Skeletal muscle tissue (tissue), 1 donor: ENCODE results near the gene VPS37B. TPM values are rescaled to one million over a fixed set of nuclear protein-coding genes. Genes with fewer than 3 reads are reported as not detected.

Experiments used
- total RNA-seq: library from RNA; depleted of rRNA; stranded (reverse); fragments of >200 nt; gene quantifications from one replicate; pipeline ENCODE4 v1.2.3, GENCODE V29; 2014

The VPS37B gene
- total RNA-seq, 1 donor from 2014 or later = 11.5 TPM

Other genes with a start within 250 kb of the VPS37B start
- 1.6 TPM for gene HCAR2, start 192.8 kb downstream of the VPS37B start, total RNA-seq
- gene HCAR3, start 179.3 kb downstream of the VPS37B start, total RNA-seq = not detected
- 0.52 TPM for gene HCAR1, start 165.3 kb downstream of the VPS37B start, total RNA-seq
- gene DENR, start 143.3 kb downstream of the VPS37B start, total RNA-seq = 25.1 TPM
- gene CCDC62, start 121.6 kb downstream of the VPS37B start, total RNA-seq = 2.6 TPM
- 6.3 TPM for gene HIP1R, start 60.7 kb downstream of the VPS37B start, total RNA-seq
- 2.6 TPM for gene ABCB9, start 70.3 kb upstream of the VPS37B start, total RNA-seq
- gene OGFOD2, start 79.1 kb upstream of the VPS37B start, total RNA-seq = 4.2 TPM
- 93.4 TPM for gene ARL6IP4, start 84.6 kb upstream of the VPS37B start, total RNA-seq